Ishikawa (cell line): ENCODE data around the gene CDC42EP4.

Experiments used
- CEBPB ChIP-seq: IDR thresholded peaks from 2 replicates; pipeline ENCODE4 v1.6.1; 2012
- CREB1 ChIP-seq: IDR thresholded peaks from 2 replicates; pipeline ENCODE4 v1.6.1; 2012; ENCODE audit warnings: low read depth
- EGR1 ChIP-seq: IDR thresholded peaks from 2 replicates; pipeline ENCODE4 v1.6.1; 2012
- EP300 ChIP-seq: IDR thresholded peaks from 2 replicates; pipeline ENCODE4 v1.6.1; 2012; ENCODE audit warnings: borderline replicate concordance
- FOXM1 ChIP-seq: IDR thresholded peaks from 2 replicates; pipeline ENCODE4 v1.6.1; 2012; ENCODE audit warnings: low read depth, borderline replicate concordance
- NFIC ChIP-seq: IDR thresholded peaks from 2 replicates; pipeline ENCODE4 v1.6.1; 2012
- RAD21 ChIP-seq: IDR thresholded peaks from 2 replicates; pipeline ENCODE4 v1.6.1; 2012; ENCODE audit warnings: low read depth
- TAF1 ChIP-seq: IDR thresholded peaks from 2 replicates; pipeline ENCODE4 v1.6.1; 2012; ENCODE audit warnings: low read depth, mild to moderate bottlenecking
- TCF12 ChIP-seq: IDR thresholded peaks from 2 replicates; pipeline ENCODE4 v1.6.1; 2012; ENCODE audit warnings: low read depth
- TEAD4 ChIP-seq: IDR thresholded peaks from 2 replicates; pipeline ENCODE4 v1.6.1; 2012
- YY1 ChIP-seq: IDR thresholded peaks from 2 replicates; pipeline ENCODE4 v1.6.1; 2012; ENCODE audit warnings: low read depth
- ZBTB7A ChIP-seq: IDR thresholded peaks from 2 replicates; pipeline ENCODE4 v1.6.1; 2012; ENCODE audit warnings: low read depth
- TF ChIP-seq, protein P1 (sequence below): IDR thresholded peaks from 2 replicates; pipeline ENCODE4 v1.6.1; 2012
- TF ChIP-seq, protein P2 (sequence below): IDR thresholded peaks from 2 replicates; pipeline ENCODE4 v1.6.1; 2012
- TF ChIP-seq, protein P3 (sequence below): IDR thresholded peaks from 2 replicates; pipeline ENCODE4 v1.6.1; 2012; ENCODE audit warnings: low read depth, mild to moderate bottlenecking

CDC42EP4 gene

DNA sequence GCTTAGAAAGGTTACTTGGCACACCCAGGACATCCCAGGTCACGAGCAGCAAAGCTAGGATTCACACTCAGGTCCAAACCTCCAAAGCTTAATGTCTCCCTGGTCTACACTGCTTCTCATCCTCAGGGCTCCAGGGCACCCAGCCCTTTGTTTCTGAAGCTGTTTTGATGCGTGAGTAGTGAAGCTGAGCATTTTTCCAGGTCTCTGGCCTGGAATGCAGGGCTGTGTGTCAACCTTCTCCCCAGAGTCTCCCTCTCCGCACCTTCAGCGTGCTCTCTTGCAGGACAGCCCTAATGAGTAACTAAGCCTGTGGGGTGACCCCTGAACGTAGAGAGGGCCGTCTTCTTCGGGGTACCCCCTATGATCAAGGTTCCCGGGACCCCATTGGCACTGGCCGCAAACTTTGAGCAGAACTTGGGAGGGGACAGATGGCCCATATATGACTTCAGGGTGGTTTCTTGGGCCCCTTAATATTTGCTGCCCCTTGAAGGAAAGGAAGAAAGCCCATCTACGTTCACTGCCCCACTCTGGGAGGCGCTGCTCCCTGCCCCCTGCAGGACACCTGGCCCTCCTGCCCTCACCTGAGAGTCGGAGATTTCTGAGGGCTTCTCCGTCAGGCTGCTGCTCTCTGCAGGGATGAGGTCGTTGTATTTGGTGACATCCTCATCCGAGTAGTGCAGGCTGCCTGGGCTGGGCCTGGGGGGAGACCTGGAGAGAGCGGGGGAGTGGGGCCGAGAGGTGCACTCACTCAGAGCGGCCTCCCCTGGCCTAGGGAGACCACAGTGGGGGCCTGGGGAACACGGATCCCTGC is 36.4 kb upstream of the CDC42EP4 start:
- no peak for TF ChIP-seq EP300
- TF ChIP-seq, protein P1, sequence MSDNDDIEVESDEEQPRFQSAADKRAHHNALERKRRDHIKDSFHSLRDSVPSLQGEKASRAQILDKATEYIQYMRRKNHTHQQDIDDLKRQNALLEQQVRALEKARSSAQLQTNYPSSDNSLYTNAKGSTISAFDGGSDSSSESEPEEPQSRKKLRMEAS, result no peak
- no peak for TF ChIP-seq EGR1
- TF ChIP-seq TEAD4, result no peak
- TF ChIP-seq TAF1, result no peak
- TF ChIP-seq RAD21, result no peak
- TF ChIP-seq ZBTB7A, result no peak
- no peak for TF ChIP-seq CREB1
- TF ChIP-seq, protein P2, sequence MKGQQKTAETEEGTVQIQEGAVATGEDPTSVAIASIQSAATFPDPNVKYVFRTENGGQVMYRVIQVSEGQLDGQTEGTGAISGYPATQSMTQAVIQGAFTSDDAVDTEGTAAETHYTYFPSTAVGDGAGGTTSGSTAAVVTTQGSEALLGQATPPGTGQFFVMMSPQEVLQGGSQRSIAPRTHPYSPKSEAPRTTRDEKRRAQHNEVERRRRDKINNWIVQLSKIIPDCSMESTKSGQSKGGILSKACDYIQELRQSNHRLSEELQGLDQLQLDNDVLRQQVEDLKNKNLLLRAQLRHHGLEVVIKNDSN, result no peak
- TF ChIP-seq, protein P3, sequence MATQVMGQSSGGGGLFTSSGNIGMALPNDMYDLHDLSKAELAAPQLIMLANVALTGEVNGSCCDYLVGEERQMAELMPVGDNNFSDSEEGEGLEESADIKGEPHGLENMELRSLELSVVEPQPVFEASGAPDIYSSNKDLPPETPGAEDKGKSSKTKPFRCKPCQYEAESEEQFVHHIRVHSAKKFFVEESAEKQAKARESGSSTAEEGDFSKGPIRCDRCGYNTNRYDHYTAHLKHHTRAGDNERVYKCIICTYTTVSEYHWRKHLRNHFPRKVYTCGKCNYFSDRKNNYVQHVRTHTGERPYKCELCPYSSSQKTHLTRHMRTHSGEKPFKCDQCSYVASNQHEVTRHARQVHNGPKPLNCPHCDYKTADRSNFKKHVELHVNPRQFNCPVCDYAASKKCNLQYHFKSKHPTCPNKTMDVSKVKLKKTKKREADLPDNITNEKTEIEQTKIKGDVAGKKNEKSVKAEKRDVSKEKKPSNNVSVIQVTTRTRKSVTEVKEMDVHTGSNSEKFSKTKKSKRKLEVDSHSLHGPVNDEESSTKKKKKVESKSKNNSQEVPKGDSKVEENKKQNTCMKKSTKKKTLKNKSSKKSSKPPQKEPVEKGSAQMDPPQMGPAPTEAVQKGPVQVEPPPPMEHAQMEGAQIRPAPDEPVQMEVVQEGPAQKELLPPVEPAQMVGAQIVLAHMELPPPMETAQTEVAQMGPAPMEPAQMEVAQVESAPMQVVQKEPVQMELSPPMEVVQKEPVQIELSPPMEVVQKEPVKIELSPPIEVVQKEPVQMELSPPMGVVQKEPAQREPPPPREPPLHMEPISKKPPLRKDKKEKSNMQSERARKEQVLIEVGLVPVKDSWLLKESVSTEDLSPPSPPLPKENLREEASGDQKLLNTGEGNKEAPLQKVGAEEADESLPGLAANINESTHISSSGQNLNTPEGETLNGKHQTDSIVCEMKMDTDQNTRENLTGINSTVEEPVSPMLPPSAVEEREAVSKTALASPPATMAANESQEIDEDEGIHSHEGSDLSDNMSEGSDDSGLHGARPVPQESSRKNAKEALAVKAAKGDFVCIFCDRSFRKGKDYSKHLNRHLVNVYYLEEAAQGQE, result no peak
- no peak for TF ChIP-seq CEBPB

DNA sequence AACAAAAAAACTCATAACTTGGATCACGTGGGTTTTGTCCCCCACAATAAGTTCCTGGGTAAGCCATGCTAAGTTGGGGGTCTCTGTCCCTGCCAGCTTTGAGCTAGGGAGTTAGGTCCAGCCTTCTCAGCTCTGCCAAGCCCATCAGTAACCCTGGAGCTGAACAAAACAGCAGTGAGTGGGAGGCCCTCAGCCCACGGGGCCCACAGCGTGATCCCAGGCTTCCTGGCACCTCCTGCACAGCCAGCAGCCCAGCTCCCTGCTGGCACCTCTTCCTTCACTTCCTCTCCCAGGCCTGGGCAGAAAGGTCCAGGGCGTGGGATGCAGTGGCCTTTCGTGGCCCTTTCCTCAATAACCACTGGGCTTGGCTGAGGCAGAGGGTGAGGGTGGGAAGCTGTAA is 35.5 kb upstream of the CDC42EP4 start:
- TF ChIP-seq TEAD4, result 0 out of 2 replicates have a peak, but pooled peaks have one; percentile 12
- TF ChIP-seq, protein P3, result no peak
- TF ChIP-seq FOXM1, result no peak
- no peak for TF ChIP-seq RAD21
- TF ChIP-seq EGR1, result peak; percentile 88
- TF ChIP-seq EP300, result peak; percentile 61; the same call in 1 of the 2 replicates
- TF ChIP-seq NFIC, result no peak
- TF ChIP-seq, protein P2, result no peak
- TF ChIP-seq TCF12, result peak; percentile 67
- TF ChIP-seq ZBTB7A, result no peak
- no peak for TF ChIP-seq CEBPB
- TF ChIP-seq TAF1, result no peak
- no peak for TF ChIP-seq YY1
- no peak for TF ChIP-seq CREB1
- TF ChIP-seq, protein P1, result no peak; the same call in 1 of the 2 replicates

DNA sequence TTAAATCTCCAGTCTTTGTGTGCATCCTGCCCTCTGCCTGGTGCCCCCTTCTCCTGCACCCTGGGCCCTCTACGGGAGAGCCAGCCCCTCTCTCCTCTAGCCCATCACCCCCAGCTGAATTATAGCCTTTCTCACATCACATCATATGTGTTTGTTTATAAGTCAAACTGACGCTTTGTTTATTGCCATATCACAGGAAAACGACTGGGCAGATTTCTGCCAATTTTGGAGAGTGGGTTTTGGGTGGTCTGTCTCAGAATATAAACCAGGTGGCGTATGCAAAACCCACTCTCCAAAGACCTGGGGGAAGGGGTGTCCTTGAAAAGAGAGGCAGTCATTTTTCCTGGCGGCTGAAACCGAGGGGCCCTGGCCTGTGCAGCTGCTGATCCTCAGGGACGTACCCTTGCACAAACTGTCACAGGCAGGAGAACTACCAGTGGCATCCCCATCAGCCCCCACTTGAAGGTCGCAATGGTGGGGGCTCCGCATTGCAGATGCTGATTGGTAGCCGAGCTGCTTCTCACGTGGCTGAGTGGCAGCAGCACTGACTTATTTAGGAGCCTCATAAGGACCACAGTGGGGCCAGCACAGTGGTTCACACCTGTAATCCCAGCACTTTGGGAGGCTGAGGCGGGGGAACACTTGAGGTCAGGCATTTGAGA is 34.8 kb upstream of the CDC42EP4 start:
- TF ChIP-seq TEAD4 (no peak), TAF1 (no peak), ZBTB7A (no peak), EP300 (no peak), FOXM1 (no peak), YY1 (no peak), CREB1 (no peak), TCF12 (no peak), EGR1 (no peak)
- TF ChIP-seq, protein P2, result no peak
- TF ChIP-seq, protein P3, result no peak
- TF ChIP-seq, protein P1, result no peak
